ENCODE results near the gene MYRFL. TPM values are rescaled to one million over a fixed set of nuclear protein-coding genes. Genes with fewer than 3 reads are reported as not detected.

MYRFL gene
- total RNA-seq, 3 donors from 2014 or later (not counting 1 experiment from before 2014, with no cell fraction given): not detected

- no peak for TF ChIP-seq CTCF (IDR thresholded peaks at IDR 0.05)
- no peak for ATAC-seq
- Histone ChIP-seq H3K9me3 (ENCODE audit: control insufficient read depth, insufficient read depth, low read length) (no peaks in the 10 kb centered on the region), H3K36me3 (ENCODE audit: control insufficient read depth, insufficient read depth, low read length) (no peaks in the 10 kb centered on the region), H3K4me1 (ENCODE audit: control insufficient read depth, insufficient read depth, low read length) (no peaks in the 10 kb centered on the region), H3K27me3 (ENCODE audit: control insufficient read depth, insufficient read depth, low read length) (no peaks in the 10 kb centered on the region), H3K4me3 (ENCODE audit: low read length) (no peak overlapping the region), H3K27ac (ENCODE audit: low read length) (no peak overlapping the region)
- Mint-ChIP-seq H3K9me3 (no peaks in the 10 kb centered on the region), H3K27me3 (ENCODE audit: low read depth in 2 of 2) (peaks cover 4 to 7% of the 10 kb centered on the region in 2 donors), H3K4me3 (no peak overlapping the region), H3K36me3 (no peaks in the 10 kb centered on the region), H3K27ac (no peak overlapping the region), H3K4me1 (peaks cover 0 to 6% of the 10 kb centered on the region in 2 donors)
- intact Hi-C loops (cut with micrococcal nuclease): no loop called here
- no peak for DNase-seq
These were observed 123.8 kb downstream of the MYRFL start for GRCh38 chr12:69948851-69949250.

- Histone ChIP-seq H3K4me1 (ENCODE audit: control insufficient read depth, insufficient read depth, low read length) (no peaks in the 10 kb centered on the region), H3K36me3 (ENCODE audit: control insufficient read depth, insufficient read depth, low read length) (no peaks in the 10 kb centered on the region), H3K27me3 (ENCODE audit: control insufficient read depth, insufficient read depth, low read length) (no peaks in the 10 kb centered on the region), H3K9me3 (ENCODE audit: control insufficient read depth, insufficient read depth, low read length) (no peaks in the 10 kb centered on the region), H3K4me3 (ENCODE audit: low read length) (no peak overlapping the region), H3K27ac (ENCODE audit: low read length) (no peak overlapping the region)
- DNase-seq (no peak), ATAC-seq (no peak)
- 100% methylated on average over 5 of the region's 6 CpGs for WGBS (ENCODE audit: insufficient coverage)
- Mint-ChIP-seq H3K27ac (no peak overlapping the region), H3K36me3 (no peaks in the 10 kb centered on the region), H3K27me3 (ENCODE audit: low read depth in 2 of 2) (peaks cover 4 to 7% of the 10 kb centered on the region in 2 donors), H3K9me3 (no peaks in the 10 kb centered on the region), H3K4me1 (peaks cover 0 to 6% of the 10 kb centered on the region in 2 donors), H3K4me3 (no peak overlapping the region)
- TF ChIP-seq CTCF (IDR thresholded peaks at IDR 0.05): no peak
- intact Hi-C loops (cut with micrococcal nuclease): no loop called here
These were observed 124.4 kb downstream of the MYRFL start for GRCh38 chr12:69949311-69950002.

DNA sequence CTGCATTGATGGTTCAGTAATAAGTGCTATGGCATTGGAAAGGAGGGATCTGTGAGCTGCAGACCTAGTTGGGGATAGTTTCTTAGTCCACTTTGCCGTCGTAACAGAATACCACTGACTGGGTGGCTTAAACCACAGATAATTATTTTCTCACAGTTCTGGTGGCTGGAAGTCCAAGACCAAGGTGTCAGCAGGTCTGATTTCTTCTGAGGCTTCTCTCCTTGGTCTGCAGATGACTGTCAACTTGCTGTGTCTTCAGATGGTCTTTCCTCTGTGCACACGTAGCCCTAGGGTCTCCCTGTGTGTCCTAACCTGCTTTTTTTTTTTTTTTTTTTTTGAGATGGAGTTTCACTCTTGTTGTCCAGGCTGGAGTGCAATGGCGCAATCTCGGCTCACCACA lies 126.1 kb downstream of the MYRFL start:
- no peak overlapping the region for H3K27ac ChIP-seq (ENCODE audit: low read length)
- no peak overlapping the region for H3K27ac Mint-ChIP-seq
- H3K4me1 Mint-ChIP-seq: peaks cover 0 to 6% of the 10 kb centered on the region in 2 donors
- 96% methylated on average over 3 of the region's 5 CpGs for WGBS (ENCODE audit: insufficient coverage)
- peaks cover 4 to 7% of the 10 kb centered on the region in 2 donors for H3K27me3 Mint-ChIP-seq (ENCODE audit: low read depth in 2 of 2)
- no peak for ATAC-seq
- intact Hi-C loops (cut with micrococcal nuclease): no loop called here
- H3K9me3 Mint-ChIP-seq: no peaks in the 10 kb centered on the region
- H3K9me3 ChIP-seq (ENCODE audit: control insufficient read depth, insufficient read depth, low read length): no peaks in the 10 kb centered on the region
- H3K36me3 ChIP-seq (ENCODE audit: control insufficient read depth, insufficient read depth, low read length): no peaks in the 10 kb centered on the region
- no peaks in the 10 kb centered on the region for H3K36me3 Mint-ChIP-seq
- DNase-seq: no peak
- H3K27me3 ChIP-seq (ENCODE audit: control insufficient read depth, insufficient read depth, low read length): no peaks in the 10 kb centered on the region
- TF ChIP-seq CTCF (IDR thresholded peaks at IDR 0.05): no peak
- H3K4me3 Mint-ChIP-seq: no peak overlapping the region
- H3K4me3 ChIP-seq (ENCODE audit: low read length): no peak overlapping the region
- no peaks in the 10 kb centered on the region for H3K4me1 ChIP-seq (ENCODE audit: control insufficient read depth, insufficient read depth, low read length)

DNA sequence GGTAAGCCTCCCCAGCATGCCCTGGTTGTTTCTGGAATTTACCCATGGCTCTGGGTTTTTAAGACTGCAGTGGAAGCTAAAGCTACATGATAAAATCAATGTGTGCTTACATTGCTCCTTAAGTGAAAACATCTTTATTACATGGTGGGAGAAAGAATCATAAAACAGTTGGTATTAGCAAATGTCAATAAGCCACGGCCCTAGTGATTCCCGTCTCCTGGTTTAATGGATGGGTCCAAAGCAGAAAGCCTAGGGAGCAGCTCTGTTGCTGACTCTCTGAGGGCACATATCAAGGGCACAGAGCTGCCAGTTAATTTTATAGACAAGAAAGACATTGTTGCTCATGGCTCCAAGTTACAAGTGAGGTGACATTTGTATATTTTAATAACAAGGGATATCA lies 127.9 kb downstream of the MYRFL start:
- Mint-ChIP-seq H3K9me3 (no peaks in the 10 kb centered on the region), H3K36me3 (no peaks in the 10 kb centered on the region), H3K4me1 (peaks cover 0 to 3% of the 10 kb centered on the region in 2 donors), H3K27me3 (ENCODE audit: low read depth in 2 of 2) (peaks cover 3 to 6% of the 10 kb centered on the region in 2 donors), H3K27ac (no peak overlapping the region), H3K4me3 (no peak overlapping the region)
- 80% methylated on average over 2 of the region's 2 CpGs for WGBS (ENCODE audit: insufficient coverage)
- Histone ChIP-seq H3K36me3 (ENCODE audit: control insufficient read depth, insufficient read depth, low read length) (no peaks in the 10 kb centered on the region), H3K4me1 (ENCODE audit: control insufficient read depth, insufficient read depth, low read length) (no peaks in the 10 kb centered on the region), H3K27ac (ENCODE audit: low read length) (no peak overlapping the region), H3K9me3 (ENCODE audit: control insufficient read depth, insufficient read depth, low read length) (no peaks in the 10 kb centered on the region), H3K4me3 (ENCODE audit: low read length) (no peak overlapping the region), H3K27me3 (ENCODE audit: control insufficient read depth, insufficient read depth, low read length) (no peaks in the 10 kb centered on the region)
- no peak for DNase-seq
- TF ChIP-seq CTCF (IDR thresholded peaks at IDR 0.05): no peak
- no peak for ATAC-seq
- intact Hi-C loops (cut with micrococcal nuclease): no loop called here

Data from natural killer cell (primary cell).